PFSK-1 (cell line): ENCODE results near the gene BRIP1.

Experiments
- FOXP2 ChIP-seq: optimal IDR thresholded peaks from 2 replicates; pipeline ENCODE3; 2011; ENCODE audit warnings: borderline replicate concordance, control low read depth, inconsistent platforms; ENCODE audit not compliant: insufficient read depth; ENCODE audit errors: extremely low read length, extremely low read depth
- POLR2AphosphoS5 ChIP-seq: IDR thresholded peaks from 2 replicates; pipeline ENCODE4 v1.6.1; 2012; ENCODE audit warnings: low read depth, mild to moderate bottlenecking, control low read depth, low read length, moderate library complexity
- SIN3A ChIP-seq: IDR thresholded peaks from 2 replicates; pipeline ENCODE4 v1.6.1; 2012; ENCODE audit warnings: mild to moderate bottlenecking, low read length, moderate library complexity, borderline replicate concordance; ENCODE audit not compliant: insufficient read depth
- TAF1 ChIP-seq: IDR thresholded peaks from 2 replicates; pipeline ENCODE4 v1.6.1; 2012; ENCODE audit warnings: low read length, control low read depth, borderline replicate concordance; ENCODE audit not compliant: insufficient read depth
- TF ChIP-seq, protein P1 (sequence below), 2 experiments: IDR thresholded peaks; 2 replicates each; pipeline versions ENCODE4 v1.6.1 to v1.8.0; 2011 to 2012; ENCODE audit warnings: low read depth in 2 of 2, low read length in 2 of 2, control low read depth in 1 of 2, inconsistent platforms in 1 of 2, mild to moderate bottlenecking in 1 of 2, moderate library complexity in 1 of 2; ENCODE audit not compliant: insufficient read depth in 1 of 2

BRIP1 gene

DNA sequence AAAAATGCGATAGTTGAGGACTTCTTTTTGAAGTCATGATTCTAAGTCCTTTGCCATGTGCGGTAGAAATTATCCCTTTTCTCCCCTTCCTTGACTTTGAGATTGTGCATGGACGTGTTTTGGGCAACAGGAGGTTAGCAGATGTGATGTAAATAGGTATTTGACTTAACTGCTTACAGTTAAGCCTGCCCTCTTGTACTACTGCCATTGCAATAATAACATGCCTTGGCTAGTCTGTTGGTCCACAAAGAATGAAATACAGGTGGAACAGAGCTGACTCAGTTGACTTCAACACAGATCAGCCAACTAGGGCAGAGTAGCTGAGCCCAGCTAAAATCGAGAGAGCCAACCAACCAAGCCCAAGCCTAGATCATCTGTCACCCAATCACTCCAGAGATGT lies 125.5 kb downstream of the BRIP1 start:
- TF ChIP-seq FOXP2 (no peak), TAF1 (no peak), SIN3A (no peak), POLR2AphosphoS5 (no peak)
- TF ChIP-seq, protein P1, sequence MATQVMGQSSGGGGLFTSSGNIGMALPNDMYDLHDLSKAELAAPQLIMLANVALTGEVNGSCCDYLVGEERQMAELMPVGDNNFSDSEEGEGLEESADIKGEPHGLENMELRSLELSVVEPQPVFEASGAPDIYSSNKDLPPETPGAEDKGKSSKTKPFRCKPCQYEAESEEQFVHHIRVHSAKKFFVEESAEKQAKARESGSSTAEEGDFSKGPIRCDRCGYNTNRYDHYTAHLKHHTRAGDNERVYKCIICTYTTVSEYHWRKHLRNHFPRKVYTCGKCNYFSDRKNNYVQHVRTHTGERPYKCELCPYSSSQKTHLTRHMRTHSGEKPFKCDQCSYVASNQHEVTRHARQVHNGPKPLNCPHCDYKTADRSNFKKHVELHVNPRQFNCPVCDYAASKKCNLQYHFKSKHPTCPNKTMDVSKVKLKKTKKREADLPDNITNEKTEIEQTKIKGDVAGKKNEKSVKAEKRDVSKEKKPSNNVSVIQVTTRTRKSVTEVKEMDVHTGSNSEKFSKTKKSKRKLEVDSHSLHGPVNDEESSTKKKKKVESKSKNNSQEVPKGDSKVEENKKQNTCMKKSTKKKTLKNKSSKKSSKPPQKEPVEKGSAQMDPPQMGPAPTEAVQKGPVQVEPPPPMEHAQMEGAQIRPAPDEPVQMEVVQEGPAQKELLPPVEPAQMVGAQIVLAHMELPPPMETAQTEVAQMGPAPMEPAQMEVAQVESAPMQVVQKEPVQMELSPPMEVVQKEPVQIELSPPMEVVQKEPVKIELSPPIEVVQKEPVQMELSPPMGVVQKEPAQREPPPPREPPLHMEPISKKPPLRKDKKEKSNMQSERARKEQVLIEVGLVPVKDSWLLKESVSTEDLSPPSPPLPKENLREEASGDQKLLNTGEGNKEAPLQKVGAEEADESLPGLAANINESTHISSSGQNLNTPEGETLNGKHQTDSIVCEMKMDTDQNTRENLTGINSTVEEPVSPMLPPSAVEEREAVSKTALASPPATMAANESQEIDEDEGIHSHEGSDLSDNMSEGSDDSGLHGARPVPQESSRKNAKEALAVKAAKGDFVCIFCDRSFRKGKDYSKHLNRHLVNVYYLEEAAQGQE (IDR thresholded peaks at IDR 0.05; ENCODE audit: insufficient read depth in 1 of 2, low read depth in 2 of 2, low read length in 2 of 2) = no peak

DNA sequence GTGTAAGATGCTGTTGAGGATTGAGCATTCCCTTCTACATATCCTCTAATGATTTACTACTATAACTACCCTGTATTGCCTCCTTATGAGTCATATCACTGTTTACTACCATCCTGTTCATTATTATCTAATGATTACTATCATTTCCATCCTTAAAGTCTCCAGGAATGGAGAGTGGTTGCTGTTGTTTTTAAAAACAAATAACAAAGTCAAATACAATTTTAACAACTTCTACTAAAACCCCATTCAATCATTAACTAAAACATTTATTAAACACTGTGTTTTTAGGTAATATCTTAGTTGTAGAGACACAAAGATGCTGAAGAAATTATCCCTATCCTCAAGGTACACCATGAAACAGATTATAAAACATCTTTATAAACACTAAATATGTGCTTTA lies 126.9 kb downstream of the BRIP1 start:
- TF ChIP-seq SIN3A (no peak), POLR2AphosphoS5 (no peak), TAF1 (no peak), FOXP2 (no peak)
- TF ChIP-seq, protein P1 (IDR thresholded peaks at IDR 0.05; ENCODE audit: insufficient read depth in 1 of 2, low read depth in 2 of 2, low read length in 2 of 2) = no peak

DNA sequence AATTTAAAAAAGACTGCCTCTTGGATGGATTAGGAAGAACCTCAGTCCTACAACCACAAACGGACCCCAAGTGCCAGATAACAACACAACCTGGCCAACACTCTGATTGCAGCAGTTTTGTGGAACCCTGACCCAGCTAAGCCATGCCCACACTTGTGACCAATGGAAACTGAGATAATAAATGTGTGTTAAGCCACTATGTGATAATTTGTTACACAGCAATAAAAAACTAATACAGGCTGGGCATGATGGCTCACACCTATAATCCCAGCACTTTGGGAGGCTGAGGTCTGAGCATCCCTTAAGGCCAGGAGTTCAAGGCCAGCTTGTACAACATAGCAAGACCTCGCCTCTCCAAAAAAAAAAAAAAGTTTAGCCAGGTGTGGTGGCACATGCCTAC lies 127.5 kb downstream of the BRIP1 start:
- TF ChIP-seq TAF1 (no peak), SIN3A (no peak), FOXP2 (no peak)

DNA sequence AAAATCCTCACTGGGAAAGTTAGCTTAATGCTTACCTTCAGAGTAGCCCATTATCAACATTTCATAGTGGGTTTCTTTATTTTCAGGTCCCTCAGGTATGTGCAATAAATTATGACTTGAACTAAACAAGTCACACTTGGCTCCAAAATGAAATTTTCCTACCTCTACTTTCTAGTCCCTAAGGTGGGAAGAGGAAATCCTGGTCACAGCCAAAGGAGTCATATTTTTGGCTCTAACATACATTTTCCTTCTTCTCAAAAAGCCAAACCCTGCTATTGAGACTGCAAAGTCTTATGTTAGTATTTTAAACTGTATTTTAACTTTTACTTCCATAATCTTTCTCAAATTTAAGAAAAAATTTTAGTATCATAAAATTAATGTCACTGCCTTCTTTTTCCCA lies 128.9 kb downstream of the BRIP1 start:
- TF ChIP-seq, protein P1 (IDR thresholded peaks at IDR 0.05; ENCODE audit: insufficient read depth in 1 of 2, low read depth in 2 of 2, low read length in 2 of 2) = no peak
- TF ChIP-seq FOXP2 (no peak), POLR2AphosphoS5 (no peak), TAF1 (no peak), SIN3A (no peak)

DNA sequence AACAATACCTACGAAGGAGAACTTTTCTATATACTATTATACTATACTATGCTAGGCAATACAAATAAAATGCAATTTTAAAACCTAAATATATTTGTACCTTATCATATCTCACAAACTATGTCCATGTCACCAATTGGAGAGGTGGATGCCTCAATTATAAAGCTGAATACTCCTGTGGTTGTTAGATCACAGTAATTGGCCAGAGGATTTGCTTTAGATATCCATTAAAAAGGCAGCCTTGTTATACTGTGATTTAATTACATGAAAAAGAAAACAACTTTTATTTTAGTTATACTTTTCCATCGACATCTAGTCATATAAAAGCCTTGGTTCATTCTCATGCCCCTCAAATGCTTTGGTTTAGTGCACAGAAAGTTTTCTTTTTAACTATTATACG lies 129.3 kb downstream of the BRIP1 start:
- TF ChIP-seq POLR2AphosphoS5 (no peak), FOXP2 (no peak), SIN3A (no peak), TAF1 (no peak)
- TF ChIP-seq, protein P1 (IDR thresholded peaks at IDR 0.05; ENCODE audit: insufficient read depth in 1 of 2, low read depth in 2 of 2, low read length in 2 of 2) = no peak
